HepG2 (cell line): Measurements from ENCODE around the gene ZSCAN21. TPM values are rescaled to one million over a fixed set of nuclear protein-coding genes. Genes with fewer than 3 reads are reported as not detected.
A peak's percentile ranks its signal among the peaks of the same experiment; 100 is the strongest.

ENCODE experiments used
- NFIC ChIP-seq: IDR thresholded peaks from 2 replicates; pipeline ENCODE4 v1.6.1; 2012; ENCODE audit warnings: mild to moderate bottlenecking, low read length, inconsistent platforms
- NR1H2 ChIP-seq: sonication (generic); formaldehyde crosslinking; IDR thresholded peaks from 2 replicates; pipeline ENCODE4 v1.8.1; 2022; ENCODE audit warnings: low read depth, missing genetic modification reagents, borderline replicate concordance
- RFX1 ChIP-seq: fragments of 450-650 bp; IDR thresholded peaks from 2 replicates; pipeline ENCODE4 v1.6.1; 2017
- SMARCC2 ChIP-seq: fragments of 450-650 bp; IDR thresholded peaks from 2 replicates; pipeline ENCODE4 v1.6.1; 2017; ENCODE audit warnings: antibody characterized with exemption, mild to moderate bottlenecking
- SNAPC2 ChIP-seq: sonication (generic); formaldehyde crosslinking; IDR thresholded peaks from 2 replicates; pipeline ENCODE4 v1.8.1; 2022; ENCODE audit warnings: mild to moderate bottlenecking, missing genetic modification reagents
- ZNF142 ChIP-seq: sonication (generic); formaldehyde crosslinking; IDR thresholded peaks from 2 replicates; pipeline ENCODE4 v1.4.0; 2020; ENCODE audit warnings: missing genetic modification reagents
- ZNF367 ChIP-seq: sonication (generic); formaldehyde crosslinking; IDR thresholded peaks from 2 replicates; pipeline ENCODE4 v1.4.0; 2020; ENCODE audit warnings: missing genetic modification reagents, borderline replicate concordance
- ZNF772 ChIP-seq: sonication (generic); formaldehyde crosslinking; IDR thresholded peaks from 2 replicates; pipeline ENCODE4 v1.5.0; 2020; ENCODE audit warnings: mild to moderate bottlenecking, missing genetic modification reagents
- ZNF850 ChIP-seq: sonication (generic); formaldehyde crosslinking; conservative IDR thresholded peaks from 2 replicates; pipeline ENCODE4 v1.9.0; 2021; ENCODE audit warnings: mild to moderate bottlenecking, missing genetic modification reagents
- polyA plus RNA-seq, 8 experiments: library from polyadenylated mRNA; depleted of rRNA in 3 of 8; stranded (reverse) in 7 of 8; unstranded in 1 of 8; fragments of >200 nt; fragmentation: Illumina TruSeq in 4 of 8; extraction: Trizol in 4 of 8; gene quantifications; 2 replicates each; pipeline versions ENCODE4 v1.2.1 to v1.2.3, GENCODE V29; 2011 to 2016; ENCODE audit warnings: low read depth in 4 of 8, missing spikeins in 1 of 8, mixed read lengths in 1 of 8; ENCODE audit not compliant: insufficient read depth in 1 of 8
- total RNA-seq, 5 experiments: library from RNA; depleted of rRNA; stranded (reverse); fragments of >200 nt; fragmentation: Illumina TruSeq; extraction: Trizol; gene quantifications; 2 replicates each; pipeline ENCODE4 v1.2.3, GENCODE V29; 2016; ENCODE audit warnings: low read depth in 1 of 5
- TF ChIP-seq, protein P1 (sequence below), 2 experiments: fragments of 450-650 bp in 1 of 2; sonication (generic) in 1 of 2; formaldehyde crosslinking in 1 of 2; IDR thresholded peaks; 2 replicates each; pipeline versions ENCODE4 v1.6.1 to v1.8.0; 2016 to 2022; ENCODE audit warnings: antibody characterized with exemption in 1 of 2, mild to moderate bottlenecking in 1 of 2, missing genetic modification reagents in 1 of 2
- TF ChIP-seq, protein P2 (sequence below): sonication (generic); formaldehyde crosslinking; IDR thresholded peaks from 2 replicates; pipeline ENCODE4 v1.9.0; 2021; ENCODE audit warnings: missing genetic modification reagents, mild to moderate bottlenecking, borderline replicate concordance

ZSCAN21 gene
- total and polyA plus RNA-seq, 2 of the 13 experiments (the other 11 are each of a cell fraction or from before 2014, with no cell fraction given) = 7.0 to 10.0 TPM

DNA sequence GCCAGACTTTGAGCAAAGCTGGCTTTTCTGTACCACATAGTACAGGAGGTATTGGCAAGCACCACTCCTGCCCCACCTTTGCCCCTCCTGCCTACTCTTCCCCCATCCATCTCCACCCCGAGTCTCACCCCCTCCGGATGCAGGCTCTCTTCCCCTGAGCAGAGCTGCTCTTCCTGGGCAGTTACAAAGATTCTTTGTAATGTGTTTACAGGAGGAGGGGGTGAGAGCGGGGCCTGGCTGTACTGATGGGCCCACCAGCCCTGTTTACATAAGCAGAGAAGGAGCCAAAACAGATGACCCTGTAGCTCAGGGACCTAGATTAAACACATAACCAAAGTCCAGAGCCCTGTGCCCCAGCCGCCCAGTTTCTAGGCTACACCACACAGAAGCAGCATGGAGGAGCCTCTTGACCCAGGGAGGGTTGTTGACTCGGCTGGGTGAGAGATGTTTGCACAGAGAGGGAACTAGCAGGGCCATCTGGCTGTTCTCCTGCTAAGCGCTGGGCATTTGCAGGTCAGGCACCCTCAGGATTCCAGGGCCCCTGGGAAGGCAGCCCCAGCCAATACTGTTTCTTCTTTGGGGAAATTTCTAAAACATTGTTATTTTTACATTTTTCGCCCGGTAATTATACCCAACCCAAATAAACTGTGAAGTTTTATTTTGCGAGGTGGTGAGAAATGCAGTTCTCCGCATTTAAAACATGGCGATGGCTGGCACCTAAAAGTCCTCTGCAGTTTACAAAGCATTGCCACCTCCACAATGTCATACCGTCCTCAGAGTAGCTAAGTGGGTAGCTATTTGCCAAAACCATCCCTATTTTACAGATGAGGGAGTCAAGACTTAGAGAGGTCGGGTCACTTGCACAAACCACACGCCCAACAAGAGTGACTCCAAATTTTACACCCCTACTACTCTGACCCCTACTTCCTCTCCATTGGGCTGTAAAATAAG, 45.6 kb upstream of the ZSCAN21 start (continued):
- TF ChIP-seq, protein P1, sequence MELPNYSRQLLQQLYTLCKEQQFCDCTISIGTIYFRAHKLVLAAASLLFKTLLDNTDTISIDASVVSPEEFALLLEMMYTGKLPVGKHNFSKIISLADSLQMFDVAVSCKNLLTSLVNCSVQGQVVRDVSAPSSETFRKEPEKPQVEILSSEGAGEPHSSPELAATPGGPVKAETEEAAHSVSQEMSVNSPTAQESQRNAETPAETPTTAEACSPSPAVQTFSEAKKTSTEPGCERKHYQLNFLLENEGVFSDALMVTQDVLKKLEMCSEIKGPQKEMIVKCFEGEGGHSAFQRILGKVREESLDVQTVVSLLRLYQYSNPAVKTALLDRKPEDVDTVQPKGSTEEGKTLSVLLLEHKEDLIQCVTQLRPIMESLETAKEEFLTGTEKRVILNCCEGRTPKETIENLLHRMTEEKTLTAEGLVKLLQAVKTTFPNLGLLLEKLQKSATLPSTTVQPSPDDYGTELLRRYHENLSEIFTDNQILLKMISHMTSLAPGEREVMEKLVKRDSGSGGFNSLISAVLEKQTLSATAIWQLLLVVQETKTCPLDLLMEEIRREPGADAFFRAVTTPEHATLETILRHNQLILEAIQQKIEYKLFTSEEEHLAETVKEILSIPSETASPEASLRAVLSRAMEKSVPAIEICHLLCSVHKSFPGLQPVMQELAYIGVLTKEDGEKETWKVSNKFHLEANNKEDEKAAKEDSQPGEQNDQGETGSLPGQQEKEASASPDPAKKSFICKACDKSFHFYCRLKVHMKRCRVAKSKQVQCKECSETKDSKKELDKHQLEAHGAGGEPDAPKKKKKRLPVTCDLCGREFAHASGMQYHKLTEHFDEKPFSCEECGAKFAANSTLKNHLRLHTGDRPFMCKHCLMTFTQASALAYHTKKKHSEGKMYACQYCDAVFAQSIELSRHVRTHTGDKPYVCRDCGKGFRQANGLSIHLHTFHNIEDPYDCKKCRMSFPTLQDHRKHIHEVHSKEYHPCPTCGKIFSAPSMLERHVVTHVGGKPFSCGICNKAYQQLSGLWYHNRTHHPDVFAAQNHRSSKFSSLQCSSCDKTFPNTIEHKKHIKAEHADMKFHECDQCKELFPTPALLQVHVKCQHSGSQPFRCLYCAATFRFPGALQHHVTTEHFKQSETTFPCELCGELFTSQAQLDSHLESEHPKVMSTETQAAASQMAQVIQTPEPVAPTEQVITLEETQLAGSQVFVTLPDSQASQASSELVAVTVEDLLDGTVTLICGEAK (IDR thresholded peaks at IDR 0.05) = no peak
- TF ChIP-seq, protein P1 (CRISPR knock-in tag; IDR thresholded peaks at IDR 0.05) = peak; percentile 87; the same call in 1 of the 2 replicates
- TF ChIP-seq ZNF772 (CRISPR knock-in tag) (peak; percentile 97), SNAPC2 (CRISPR knock-in tag) (peak; percentile 36; the same call in 1 of the 2 replicates), ZNF850 (CRISPR knock-in tag) (no peak), NR1H2 (no peak), SMARCC2 (no peak; the same call in 1 of the 2 replicates), RFX1 (peak; percentile 68; the same call in 1 of the 2 replicates), NFIC (peak; percentile 94), ZNF142 (CRISPR knock-in tag) (no peak; the same call in 1 of the 2 replicates), ZNF367 (CRISPR knock-in tag) (no peak)
- TF ChIP-seq, protein P2, sequence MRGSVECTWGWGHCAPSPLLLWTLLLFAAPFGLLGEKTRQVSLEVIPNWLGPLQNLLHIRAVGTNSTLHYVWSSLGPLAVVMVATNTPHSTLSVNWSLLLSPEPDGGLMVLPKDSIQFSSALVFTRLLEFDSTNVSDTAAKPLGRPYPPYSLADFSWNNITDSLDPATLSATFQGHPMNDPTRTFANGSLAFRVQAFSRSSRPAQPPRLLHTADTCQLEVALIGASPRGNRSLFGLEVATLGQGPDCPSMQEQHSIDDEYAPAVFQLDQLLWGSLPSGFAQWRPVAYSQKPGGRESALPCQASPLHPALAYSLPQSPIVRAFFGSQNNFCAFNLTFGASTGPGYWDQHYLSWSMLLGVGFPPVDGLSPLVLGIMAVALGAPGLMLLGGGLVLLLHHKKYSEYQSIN = no peak
